ENCODE data around the gene LDLRAD4.

LDLRAD4 gene

GRCh38 chr18:13286456-13287125 lies 68.0 kb downstream of the LDLRAD4 start:
- DNase-seq (ENCODE audit: low read depth) = no peak

GRCh38 chr18:13287372-13287771 lies 68.8 kb downstream of the LDLRAD4 start:
- DNase-seq (ENCODE audit: low read depth) = no peak

DNA sequence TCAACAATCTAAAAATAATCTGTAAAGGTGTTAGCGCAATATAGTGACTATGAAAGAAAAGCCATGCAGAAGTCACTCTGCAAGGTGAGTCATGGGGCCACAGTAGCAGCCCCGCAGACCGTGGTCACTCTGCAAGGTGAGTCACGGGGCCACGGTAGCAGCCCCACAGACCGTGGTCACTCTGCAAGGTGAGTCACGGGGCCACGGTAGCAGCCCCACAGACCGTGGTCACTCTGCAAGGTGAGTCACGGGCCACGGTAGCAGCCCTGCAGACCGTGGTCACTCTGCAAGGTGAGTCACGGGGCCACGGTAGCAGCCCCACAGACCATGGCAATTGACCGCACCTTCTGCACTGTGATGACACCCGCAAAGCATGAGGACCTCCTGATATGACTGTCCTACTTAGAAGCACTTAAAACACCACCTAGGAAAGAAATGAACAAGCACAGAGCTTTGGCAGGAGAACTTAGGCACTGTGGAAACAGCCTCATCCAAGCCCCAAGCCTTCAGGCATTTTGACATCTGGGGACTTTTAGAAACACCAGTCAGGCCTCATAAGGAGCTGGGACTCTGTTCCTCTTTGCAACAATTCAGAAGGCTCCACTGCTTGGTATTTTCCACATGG lies 70.1 kb downstream of the LDLRAD4 start:
- DNase-seq (ENCODE audit: low read depth) = no peak

DNA sequence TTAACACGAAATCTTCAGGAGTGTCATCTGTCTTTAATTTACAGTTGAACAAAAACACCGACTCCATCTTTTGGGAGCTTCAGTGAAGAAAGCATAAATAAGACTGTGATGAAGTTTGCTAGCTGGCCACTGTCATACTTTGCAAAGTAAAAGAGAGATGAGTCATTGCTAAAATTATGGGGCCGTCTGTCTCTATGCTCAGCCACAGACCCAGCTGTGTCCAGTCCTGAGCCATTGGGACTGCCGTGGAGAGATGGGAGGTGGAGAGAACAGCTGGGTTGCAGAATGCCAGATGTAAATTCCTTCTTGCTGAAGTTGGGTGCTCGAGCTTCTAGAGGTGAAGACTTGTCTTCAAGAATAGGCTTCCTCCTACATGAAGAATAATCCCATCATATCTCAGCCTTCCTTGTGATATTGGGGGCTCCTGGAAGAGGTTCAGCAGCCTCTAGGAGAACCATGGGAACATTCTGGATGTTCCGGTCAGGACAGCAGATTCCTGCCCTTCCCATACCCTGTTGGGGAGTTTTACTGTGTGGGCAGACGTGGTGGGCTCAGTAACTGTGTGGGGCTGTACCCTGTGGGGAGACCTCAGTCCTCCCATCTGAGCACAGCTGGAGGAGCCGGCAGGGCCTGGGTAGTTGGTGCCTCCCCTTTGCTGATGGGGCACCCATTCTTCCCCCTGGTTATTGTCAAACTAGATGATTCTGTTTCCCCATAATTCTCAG lies 71.1 kb downstream of the LDLRAD4 start:
- no peak for DNase-seq (ENCODE audit: low read depth)

GRCh38 chr18:13290856-13291271 lies 72.3 kb downstream of the LDLRAD4 start:
- no peak for DNase-seq (ENCODE audit: low read depth)

DNA sequence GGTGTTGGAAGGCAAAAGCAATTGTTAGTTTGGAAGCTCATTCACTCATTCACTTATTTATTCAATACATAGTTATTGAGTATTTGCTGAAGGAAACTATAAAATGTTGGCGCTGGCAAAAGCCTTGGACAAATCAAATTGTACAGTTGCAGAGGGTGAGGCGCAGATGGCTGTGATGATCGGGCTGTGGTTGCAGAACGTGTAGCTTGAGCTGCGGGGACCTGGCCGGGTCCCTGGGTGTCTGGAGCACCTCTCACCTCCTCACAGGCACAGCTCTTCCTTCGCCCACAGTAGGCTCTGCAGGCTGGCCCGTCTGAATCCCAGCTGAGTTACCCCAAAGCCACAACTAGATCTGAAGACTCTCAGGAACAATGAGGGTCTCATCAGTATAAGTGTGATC lies 72.7 kb downstream of the LDLRAD4 start:
- no peak for DNase-seq (ENCODE audit: low read depth)

GRCh38 chr18:13291745-13292447 lies 73.3 kb downstream of the LDLRAD4 start:
- no peak for DNase-seq (ENCODE audit: low read depth)

- DNase-seq (ENCODE audit: low read depth) = no peak
Observed at GRCh38 chr18:13292736-13293135, 74.2 kb downstream of the LDLRAD4 start.

DNA sequence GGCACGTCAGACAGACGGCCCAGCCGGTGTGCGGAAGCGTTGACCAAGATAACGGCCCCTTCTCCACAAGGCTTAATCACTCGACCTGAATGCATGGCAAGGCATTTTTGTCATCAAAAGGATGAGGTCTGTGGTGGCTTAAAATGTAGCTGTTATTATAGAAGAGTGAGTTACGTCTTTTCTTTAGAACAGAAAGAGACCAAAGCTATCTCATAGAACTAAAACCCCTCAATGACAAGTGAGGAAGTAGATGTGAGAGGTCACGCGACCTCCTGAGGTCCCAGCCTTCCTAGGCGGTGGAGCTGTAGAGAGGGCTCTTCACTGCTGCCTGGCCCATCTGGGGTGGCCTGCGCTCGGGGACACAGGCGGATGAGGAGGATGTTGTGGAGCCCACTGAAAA lies 75.7 kb downstream of the LDLRAD4 start:
- no peak for DNase-seq (ENCODE audit: low read depth)

DNA sequence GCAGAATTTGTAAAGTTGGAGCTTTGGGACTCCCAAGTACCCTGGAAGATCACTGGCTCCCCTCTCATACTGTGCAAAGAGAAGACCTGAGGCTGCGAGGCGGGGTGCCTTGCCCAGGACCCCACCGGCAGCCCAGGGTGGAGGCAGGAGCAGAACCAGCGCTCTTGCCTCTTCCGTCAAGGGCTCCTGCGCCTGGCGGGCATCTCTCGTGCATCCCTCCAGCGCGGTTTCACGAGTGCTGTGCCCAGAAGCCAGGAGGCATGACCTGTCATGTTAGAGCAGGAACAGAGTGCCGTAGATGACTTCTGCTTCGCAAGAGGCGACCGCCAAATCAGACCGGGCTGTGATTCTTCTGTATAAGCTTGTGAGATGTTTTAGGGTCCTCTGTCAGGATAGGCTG lies 77.3 kb downstream of the LDLRAD4 start:
- no peak for DNase-seq (ENCODE audit: low read depth)

DNA sequence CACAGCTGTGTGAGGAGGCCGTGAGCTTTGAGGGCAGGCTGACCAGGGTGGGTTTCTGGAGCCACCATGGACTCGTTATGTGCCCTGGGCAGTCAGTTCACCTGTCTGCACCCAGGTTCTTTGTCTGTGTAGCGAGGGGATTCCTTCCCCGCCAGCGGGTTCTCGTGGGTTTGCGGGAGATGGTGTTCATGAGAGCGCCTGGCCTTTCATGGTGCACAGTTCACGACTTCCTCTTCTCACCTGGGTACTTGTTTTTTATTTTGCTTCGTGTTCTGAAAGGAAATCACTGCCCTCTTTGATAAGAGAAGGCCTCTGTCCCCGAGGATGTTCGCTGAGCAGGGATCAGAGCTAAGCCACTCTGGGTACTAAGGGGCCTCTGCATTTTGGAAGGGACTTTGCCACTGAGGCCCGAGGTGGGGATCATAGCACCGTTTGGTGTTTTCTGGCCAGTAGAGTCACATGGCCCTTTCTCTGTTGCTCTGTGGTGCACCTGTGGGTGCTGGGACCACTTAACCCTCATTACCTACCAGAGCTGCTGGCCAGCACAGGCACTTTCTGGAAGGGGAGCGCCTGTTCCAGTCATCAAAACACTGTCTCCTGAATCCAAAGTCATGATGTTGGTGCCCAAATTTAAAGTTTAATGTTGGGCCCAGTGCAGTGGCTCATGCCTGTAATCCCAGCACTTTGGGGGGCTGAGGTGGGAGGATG lies 78.5 kb downstream of the LDLRAD4 start:
- no peak for DNase-seq (ENCODE audit: low read depth)

GRCh38 chr18:13298262-13298661 lies 79.7 kb downstream of the LDLRAD4 start:
- DNase-seq (ENCODE audit: low read depth) = no peak

GRCh38 chr18:13300029-13300428 lies 81.5 kb downstream of the LDLRAD4 start:
- DNase-seq (ENCODE audit: low read depth) = no peak

DNA sequence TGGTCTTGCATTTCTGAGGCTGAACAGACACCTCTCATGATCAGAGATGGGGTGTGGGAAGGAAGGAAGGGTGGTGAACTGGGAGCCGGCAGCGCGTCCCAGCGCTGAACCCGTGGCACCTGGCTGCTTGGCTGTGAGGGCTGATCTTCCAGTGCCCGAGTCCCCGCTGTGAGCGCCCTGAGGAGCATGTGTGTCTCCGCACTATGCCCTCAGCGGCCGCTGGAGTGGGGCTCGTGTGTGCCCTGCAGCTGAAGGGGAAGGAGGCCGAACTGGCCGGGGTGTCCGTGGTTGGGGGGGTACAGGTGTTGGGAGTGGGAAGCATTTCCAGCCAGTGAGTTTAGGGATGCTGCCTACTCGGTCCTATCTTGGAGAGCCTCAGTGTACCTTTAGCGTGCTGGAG lies 82.2 kb downstream of the LDLRAD4 start:
- no peak for DNase-seq (ENCODE audit: low read depth)

GRCh38 chr18:13302040-13302439 lies 83.5 kb downstream of the LDLRAD4 start:
- DNase-seq (ENCODE audit: low read depth) = no peak

DNA sequence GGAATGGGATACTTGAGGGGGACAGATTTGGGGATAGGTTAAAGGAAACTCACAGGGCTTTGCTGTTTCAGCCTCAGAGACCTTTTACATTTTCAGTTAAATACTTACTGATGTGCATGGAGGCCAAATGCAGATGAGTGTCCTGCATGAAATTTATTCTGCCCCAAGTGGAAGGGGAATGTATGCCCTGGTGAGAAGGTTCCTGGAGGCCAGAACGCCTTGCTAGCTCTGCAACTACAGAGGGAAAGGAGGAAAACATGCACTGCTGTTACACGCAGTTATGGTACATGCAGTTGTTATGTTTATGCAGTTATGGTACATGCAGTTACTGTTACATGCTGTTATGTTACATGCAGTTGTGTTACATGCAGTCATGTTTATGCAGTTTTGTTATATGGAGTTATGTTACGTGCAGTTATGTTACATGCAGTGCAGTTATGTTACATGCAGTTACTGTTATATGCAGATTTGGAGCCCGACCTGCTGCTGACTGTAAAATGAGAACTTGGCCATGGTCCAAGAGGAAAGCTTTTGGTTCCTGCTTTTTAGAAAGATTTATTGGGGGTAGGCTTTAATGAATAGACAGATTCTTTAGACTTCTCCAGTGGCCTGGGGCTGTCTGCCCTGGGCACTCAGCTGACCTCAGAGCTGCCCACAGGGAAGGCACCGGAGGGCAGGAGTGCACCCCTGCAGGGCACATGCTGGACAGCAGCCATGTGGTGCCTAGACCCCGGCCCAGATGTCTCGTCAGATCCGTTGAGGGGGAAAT lies 84.1 kb downstream of the LDLRAD4 start:
- DNase-seq (ENCODE audit: low read depth) = no peak

- no peak for DNase-seq (ENCODE audit: low read depth)
Observed at GRCh38 chr18:13303756-13304364, 85.3 kb downstream of the LDLRAD4 start.

DNA sequence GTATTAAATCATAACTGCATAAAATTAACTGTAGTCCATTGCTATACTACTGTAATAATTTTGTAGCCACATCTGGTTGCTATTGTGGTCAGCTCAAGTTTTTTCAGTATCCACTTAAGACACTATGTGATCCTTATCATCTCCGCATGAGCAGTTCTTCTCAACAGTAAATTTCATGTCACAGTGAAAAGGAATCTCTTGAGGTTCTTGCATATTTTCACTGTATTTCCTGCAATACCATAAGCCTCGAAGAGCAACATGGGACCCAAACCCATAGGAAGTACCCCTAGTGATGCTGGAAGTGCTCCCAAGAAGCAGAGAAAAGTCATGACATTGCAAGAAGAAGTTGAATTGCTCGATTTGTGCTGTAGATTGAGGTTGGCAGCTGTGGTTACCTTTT lies 86.7 kb downstream of the LDLRAD4 start:
- no peak for DNase-seq (ENCODE audit: low read depth)

GRCh38 chr18:13306583-13306982 lies 88.0 kb downstream of the LDLRAD4 start:
- DNase-seq (ENCODE audit: low read depth) = no peak

DNA sequence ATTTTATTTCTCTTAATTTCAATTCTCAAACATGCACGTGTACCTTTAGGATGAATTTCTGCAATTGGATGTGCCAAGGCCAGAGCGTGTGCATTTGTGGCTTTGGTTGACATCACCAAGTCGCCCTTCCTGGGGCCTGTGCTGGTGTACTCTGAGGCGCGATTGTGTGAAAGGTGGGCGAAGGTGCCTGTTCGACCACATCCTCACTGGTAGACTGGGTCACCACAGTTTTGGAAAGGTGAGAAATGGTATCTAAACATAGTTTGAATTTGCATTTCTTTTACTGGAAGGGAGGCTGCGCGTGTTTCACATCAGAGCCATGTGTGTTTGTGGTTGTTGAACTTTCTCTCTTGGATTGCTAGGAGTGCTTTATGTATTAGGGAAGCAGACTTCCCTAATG lies 89.8 kb downstream of the LDLRAD4 start:
- no peak for DNase-seq (ENCODE audit: low read depth)
